ENCODE measurements around the gene PSME3IP1. TPM values are rescaled to one million over a fixed set of nuclear protein-coding genes. Genes with fewer than 3 reads are reported as not detected.
"Not testable (repeated sequence)": the region's sequence is repeated elsewhere in the genome, so short reads cannot be mapped to it uniquely, and the experiment has no call there.

The PSME3IP1 gene
- polyA plus RNA-seq, 3 donors, result 109 to 130 (median 116) TPM

DNA sequence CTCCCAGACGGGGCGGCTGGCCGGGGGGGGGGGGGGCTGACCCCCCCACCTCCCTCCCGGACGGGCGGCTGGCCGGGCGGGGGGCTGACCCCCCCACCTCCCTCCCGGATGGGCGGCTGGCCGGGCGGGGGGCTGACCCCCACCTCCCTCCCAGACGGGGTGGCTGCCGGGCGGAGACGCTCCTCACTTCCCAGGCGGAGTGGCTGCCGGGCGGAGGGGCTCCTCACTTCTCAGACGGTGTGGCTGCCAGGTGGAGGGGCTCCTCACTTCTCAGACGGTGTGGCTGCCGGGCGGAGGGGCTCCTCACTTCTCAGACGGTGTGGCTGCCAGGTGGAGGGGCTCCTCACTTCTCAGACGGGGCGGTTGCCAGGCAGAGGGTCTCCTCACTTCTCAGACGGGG, 15.1 kb upstream of the PSME3IP1 start:
- DNase-seq (ENCODE audit: low read depth in 3 of 3, low spot score in 2 of 3), result not testable (repeated sequence)

DNA sequence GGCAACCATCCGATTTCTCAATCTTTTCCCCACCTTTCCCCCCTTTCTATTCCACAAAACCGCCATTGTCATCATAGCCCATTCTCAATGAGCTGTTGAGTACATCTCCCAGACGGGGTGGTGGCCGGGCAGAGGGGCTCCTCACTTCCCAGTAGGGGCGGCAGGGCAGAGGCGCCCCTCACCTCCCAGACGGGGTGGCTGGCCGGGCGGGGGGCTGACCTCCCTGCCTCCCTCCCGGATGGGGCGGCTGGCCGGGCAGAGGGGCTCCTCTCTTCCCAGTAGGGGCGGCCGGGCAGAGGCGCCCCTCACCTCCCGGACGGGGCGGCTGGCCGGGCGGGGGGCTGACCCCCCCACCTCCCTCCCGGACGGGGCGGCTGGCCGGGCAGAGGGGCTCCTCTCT, 14.5 kb upstream of the PSME3IP1 start:
- DNase-seq (ENCODE audit: low read depth in 3 of 3, low spot score in 2 of 3), result not testable (repeated sequence)

- no peak for DNase-seq (ENCODE audit: low read depth in 3 of 3, low spot score in 2 of 3)
Measured at GRCh38 chr16:57196753-57197152, 10.9 kb upstream of the PSME3IP1 start.

GRCh38 chr16:57196286-57196685, 10.4 kb upstream of the PSME3IP1 start:
- DNase-seq (ENCODE audit: low read depth in 3 of 3, low spot score in 2 of 3), result no peak

- DNase-seq (ENCODE audit: low read depth in 3 of 3, low spot score in 2 of 3), result no peak
Measured at GRCh38 chr16:57194512-57194911, 8.7 kb upstream of the PSME3IP1 start.

DNA sequence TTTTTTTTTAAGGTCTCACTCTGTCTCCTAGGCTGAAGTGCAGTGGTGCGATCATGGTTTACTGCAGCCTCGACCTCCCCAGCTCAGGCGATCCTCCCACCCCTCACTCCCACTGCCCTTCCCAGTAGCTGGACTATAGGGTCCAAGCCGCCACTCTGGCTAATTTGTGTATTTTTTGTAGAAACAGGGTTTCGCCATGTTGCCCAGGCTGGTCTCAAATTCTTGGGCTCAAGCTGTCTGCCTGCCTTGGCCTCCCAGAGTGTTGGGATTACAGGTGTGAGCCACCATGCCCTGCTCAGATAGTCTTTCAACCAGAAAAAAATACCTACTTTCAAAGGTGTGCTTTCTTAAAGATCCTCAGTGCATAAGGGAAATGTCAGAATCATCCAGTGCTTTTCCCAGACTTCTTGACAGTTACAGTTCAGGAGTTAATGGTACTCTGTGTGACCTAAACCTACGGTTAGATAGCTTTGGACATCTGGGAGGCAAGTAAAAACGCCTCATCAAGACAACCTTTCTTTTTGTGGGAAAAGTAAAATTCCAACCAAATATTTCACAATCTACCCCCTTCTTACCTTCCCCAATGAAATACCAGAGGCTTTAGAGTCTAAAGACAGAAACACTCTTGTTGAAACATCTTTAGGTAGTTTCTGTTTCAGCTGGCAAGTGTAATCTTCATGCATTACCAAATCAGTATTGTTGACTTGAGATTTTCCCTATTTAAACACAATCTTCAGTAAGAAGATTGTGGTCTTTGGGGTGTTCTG, 7.1 kb upstream of the PSME3IP1 start:
- no peak for DNase-seq (ENCODE audit: low read depth in 3 of 3, low spot score in 2 of 3)

GRCh38 chr16:57192146-57192545, 6.3 kb upstream of the PSME3IP1 start:
- DNase-seq (ENCODE audit: low read depth in 3 of 3, low spot score in 2 of 3), result no peak

DNA sequence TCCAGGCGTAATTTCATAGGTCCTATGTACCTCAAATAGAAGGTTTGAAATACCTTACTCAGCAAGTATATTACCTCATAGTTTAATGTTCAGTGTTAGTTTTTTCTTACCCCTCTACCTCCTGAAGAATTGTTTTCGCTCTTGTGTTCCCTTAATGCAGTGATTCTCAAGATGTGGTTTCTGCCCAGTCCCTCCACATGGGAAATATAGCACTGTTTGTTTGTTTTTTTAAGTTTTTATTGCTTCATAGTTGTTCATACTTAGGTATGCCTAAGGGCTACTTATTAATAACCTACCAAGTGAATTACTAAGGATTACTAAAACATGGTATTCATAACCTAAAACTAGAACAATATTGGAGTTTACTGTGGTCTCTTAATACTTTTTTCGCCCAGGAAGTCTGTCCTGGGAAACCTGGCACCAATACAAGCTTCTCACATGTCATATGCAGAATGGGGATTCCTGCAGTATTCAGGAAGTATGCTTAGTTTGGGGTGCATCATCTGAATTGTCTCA, 5.3 kb upstream of the PSME3IP1 start:
- DNase-seq (ENCODE audit: low read depth in 3 of 3, low spot score in 2 of 3), result no peak

DNA sequence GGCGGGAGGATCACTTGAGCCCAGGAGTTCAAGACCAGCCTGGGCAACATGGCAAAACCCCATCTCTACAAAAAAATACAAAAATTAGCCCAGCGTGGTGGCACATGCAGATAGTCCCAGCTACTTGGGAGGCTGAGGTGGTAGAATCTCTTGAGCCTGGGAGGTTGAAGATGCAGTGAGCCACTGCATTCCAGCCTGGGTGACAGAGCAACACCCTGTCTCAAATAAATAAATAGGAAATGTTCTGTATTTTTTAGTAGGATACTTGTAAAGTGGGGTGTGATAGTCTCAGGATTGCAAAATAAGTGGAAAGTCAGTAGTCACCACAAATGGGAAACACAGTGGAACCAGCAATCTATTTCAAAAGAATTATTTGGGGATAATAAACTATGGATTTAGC, 4.3 kb upstream of the PSME3IP1 start:
- no peak for DNase-seq (ENCODE audit: low read depth in 3 of 3, low spot score in 2 of 3)

DNA sequence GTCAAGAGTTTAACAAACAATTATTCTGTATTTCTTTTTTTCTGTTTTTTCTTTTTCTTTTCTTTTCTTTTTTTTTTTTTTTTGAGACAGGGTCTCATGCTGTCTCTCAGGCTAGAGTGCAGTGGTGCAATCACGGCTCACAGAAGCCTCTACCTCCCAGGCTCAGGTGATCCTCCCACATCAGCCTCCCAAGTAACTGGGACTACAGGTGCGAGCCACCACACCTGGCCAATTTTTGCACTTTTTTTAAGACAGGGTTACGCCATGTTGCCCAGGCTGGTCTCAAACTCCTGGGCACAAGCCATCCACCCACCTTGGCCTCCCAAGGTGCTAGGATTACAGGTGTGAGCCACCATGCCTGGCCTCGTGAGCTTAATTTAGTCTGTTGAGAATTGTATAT, 3.7 kb upstream of the PSME3IP1 start:
- DNase-seq (ENCODE audit: low read depth in 3 of 3, low spot score in 2 of 3), result not testable (repeated sequence)

GRCh38 chr16:57188711-57189002, 2.8 kb upstream of the PSME3IP1 start:
- DNase-seq (ENCODE audit: low read depth in 3 of 3, low spot score in 2 of 3), result no peak

DNA sequence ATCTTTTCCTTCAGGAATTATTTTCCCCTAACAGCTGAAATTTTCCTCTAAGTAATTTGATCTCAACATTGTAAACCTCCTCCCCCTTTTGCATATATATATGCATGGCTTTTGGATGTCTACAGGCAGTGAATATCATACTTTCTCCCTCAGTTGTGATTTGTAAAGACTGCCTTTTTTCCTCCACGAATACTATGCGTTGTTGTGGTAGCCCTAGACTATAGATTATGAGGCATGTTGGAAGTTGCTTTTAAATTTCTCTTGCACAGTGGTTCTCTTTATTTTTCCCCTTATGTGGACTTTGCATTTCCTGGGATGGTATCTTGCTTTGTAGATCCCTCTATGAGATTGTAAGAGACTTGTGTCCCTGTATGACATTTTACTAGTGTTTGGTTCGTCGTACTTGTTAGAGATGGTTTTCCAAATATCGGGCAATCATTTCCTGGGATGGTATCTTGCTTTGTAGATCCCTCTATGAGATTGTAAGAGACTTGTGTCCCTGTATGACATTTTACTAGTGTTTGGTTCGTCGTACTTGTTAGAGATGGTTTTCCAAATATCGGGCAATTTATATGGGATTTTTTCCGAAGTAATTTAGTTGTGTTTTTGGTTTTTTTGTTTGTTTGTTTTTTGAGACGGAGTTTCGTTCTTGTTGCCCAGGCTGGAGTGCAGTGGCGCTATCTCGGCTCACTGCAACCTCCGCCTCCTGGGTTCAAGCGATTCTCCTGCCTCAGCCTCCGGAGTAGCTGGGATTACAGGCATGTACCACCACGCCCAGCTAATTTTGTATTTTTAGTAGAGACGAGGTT, 2.3 kb upstream of the PSME3IP1 start:
- not testable (repeated sequence) for DNase-seq (ENCODE audit: low read depth in 3 of 3, low spot score in 2 of 3)

DNA sequence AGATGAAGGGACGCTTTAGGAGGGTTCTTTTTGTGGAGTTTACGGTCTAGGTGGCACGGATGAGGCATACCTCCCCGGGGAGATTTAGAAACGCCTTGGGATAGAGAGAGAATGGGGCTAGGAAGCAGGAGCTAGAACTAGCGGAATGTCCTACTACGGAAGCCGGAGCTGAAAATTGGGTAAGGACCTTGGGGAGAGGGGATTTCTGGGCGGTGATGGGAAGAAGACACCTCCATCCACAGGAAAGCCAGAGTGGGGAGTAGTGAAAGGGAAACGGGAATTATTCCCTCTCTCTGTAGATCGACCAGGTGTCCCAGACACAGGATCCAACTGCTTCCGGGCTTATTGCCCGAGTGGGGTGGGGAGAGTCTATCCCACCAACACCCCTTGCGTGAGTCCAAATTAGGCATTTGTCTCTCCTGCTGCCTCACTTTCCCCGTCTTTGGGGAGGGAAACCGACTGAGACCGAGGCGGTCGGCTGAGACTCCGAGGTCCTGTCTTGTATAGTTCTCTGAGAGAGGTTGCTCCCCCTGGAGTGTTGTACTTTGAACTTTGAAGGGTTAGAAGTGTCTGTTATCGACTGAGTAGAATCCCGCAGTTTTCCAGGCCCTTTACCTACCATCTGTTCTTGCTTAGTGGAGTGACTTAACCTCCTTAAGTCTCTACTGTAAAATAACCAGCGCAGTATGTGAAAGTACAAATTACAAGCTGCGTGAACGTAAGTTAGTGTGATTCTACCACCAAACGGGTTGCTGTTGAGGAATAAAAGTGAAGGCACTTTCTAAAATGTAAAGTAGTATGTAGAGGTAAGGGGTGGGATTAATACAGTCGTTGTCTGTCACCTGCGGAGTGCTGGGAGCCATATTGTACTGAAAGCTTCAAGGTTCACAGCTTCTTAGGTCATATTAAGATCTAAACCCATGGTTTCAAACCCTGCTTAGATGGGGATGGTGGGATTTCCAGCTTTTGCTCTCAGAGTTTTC, 1.3 kb upstream of the PSME3IP1 start:
- DNase-seq (ENCODE audit: low read depth in 3 of 3, low spot score in 2 of 3), result peak in 1 of 3 donors; percentile 34

- peak in 1 of 3 donors; percentile 42 for DNase-seq (ENCODE audit: low read depth in 3 of 3, low spot score in 2 of 3)
Measured at GRCh38 chr16:57185446-57185944, 344 bp downstream of the PSME3IP1 start.

GRCh38 chr16:57184887-57185445, 873 bp downstream of the PSME3IP1 start:
- no peak for DNase-seq (ENCODE audit: low read depth in 3 of 3, low spot score in 2 of 3)

GRCh38 chr16:57184113-57184512, 1.7 kb downstream of the PSME3IP1 start:
- DNase-seq (ENCODE audit: low read depth in 3 of 3, low spot score in 2 of 3), result no peak

- DNase-seq (ENCODE audit: low read depth in 3 of 3, low spot score in 2 of 3), result no peak
Measured at GRCh38 chr16:57179215-57179828, 6.5 kb downstream of the PSME3IP1 start.

- DNase-seq (ENCODE audit: low read depth in 3 of 3, low spot score in 2 of 3), result no peak
Measured at GRCh38 chr16:57178793-57179212, 7.0 kb downstream of the PSME3IP1 start.

- DNase-seq (ENCODE audit: low read depth in 3 of 3, low spot score in 2 of 3), result no peak
Measured at GRCh38 chr16:57178196-57178595, 7.6 kb downstream of the PSME3IP1 start.

DNA sequence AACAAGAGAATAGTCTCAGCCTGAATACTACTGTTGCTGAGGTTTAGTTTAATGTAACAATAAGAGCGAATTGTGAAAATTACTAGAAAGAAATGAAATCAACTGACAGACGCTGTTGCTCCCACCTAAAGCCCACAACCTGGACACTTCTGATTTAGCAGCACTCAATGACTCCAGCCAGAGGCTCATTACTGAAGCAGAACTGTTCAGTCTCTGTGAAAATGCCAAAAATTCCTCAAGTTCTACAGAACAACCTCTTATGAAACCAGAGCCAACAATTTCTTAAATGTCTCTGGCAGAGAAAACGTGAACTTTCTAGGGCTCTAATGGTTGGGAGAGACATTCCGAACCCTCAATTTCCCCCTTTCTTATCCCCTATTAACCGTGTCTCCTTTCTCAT, 9.9 kb downstream of the PSME3IP1 start:
- DNase-seq (ENCODE audit: low read depth in 3 of 3, low spot score in 2 of 3), result no peak
